A549 (cell line): ENCODE measurements around the gene LRRC9.
"Not testable (repeated sequence)": the region's sequence is repeated elsewhere in the genome, so short reads cannot be mapped to it uniquely, and the experiment has no call there.

ENCODE experiments used
- CBX8 ChIP-seq: fragments of 200-600 bp; sonication (generic); IDR thresholded peaks from 2 replicates; pipeline ENCODE4 v1.6.1; 2016
- CHD2 ChIP-seq: fragments of 150-350 bp; IDR thresholded peaks from 2 replicates; pipeline ENCODE4 v1.6.1; 2014; ENCODE audit warnings: low read length; ENCODE audit not compliant: partially characterized antibody
- HDAC2 ChIP-seq: fragments of 200-600 bp; sonication (generic); IDR thresholded peaks from 2 replicates; pipeline ENCODE4 v1.6.1; 2016
- NPAS2 ChIP-seq: fragments of 250-450 bp; sonication (Bioruptor Pico); IDR thresholded peaks from 2 replicates; pipeline ENCODE4 v1.8.0; 2022; ENCODE audit warnings: mild to moderate bottlenecking, moderate library complexity, borderline replicate concordance
- POLR2A ChIP-seq: IDR thresholded peaks from 2 replicates; pipeline ENCODE4 v1.6.1; 2012; ENCODE audit warnings: mild to moderate bottlenecking, low read length
- RFX5 ChIP-seq: fragments of 450-650 bp; IDR thresholded peaks from 2 replicates; pipeline ENCODE4 v1.7.1; 2014; ENCODE audit warnings: antibody characterized with exemption, mild to moderate bottlenecking, moderate library complexity
- RNF2 ChIP-seq: fragments of 200-600 bp; sonication (generic); IDR thresholded peaks from 2 replicates; pipeline ENCODE4 v1.6.1; 2016; ENCODE audit warnings: low read depth, mild to moderate bottlenecking, antibody characterized with exemption, moderate library complexity, borderline replicate concordance
- TF ChIP-seq, protein P1 (sequence below): fragments of >200 bp; sonication (Bioruptor Twin); formaldehyde crosslinking; IDR thresholded peaks from 3 replicates; pipeline ENCODE4 v1.5.1; 2016
- TF ChIP-seq, protein P2 (sequence below): fragments of 250-450 bp; sonication (Bioruptor Pico); IDR thresholded peaks from 2 replicates; pipeline ENCODE4 v1.5.0; 2020; ENCODE audit warnings: low read depth, mild to moderate bottlenecking, moderate library complexity
- TF ChIP-seq, protein P3 (sequence below): fragments of 200-600 bp; sonication (generic); IDR thresholded peaks from 2 replicates; pipeline ENCODE4 v1.6.1; 2016; ENCODE audit warnings: antibody characterized with exemption, mild to moderate bottlenecking, moderate library complexity
- TF ChIP-seq, protein P4 (sequence below): fragments of >200 bp; sonication (Bioruptor Twin); formaldehyde crosslinking; IDR thresholded peaks from 2 replicates; pipeline ENCODE4 v1.6.1; 2016
- TF ChIP-seq, protein P5 (sequence below): IDR thresholded peaks from 2 replicates; pipeline ENCODE4 v1.6.1; 2012

DNA sequence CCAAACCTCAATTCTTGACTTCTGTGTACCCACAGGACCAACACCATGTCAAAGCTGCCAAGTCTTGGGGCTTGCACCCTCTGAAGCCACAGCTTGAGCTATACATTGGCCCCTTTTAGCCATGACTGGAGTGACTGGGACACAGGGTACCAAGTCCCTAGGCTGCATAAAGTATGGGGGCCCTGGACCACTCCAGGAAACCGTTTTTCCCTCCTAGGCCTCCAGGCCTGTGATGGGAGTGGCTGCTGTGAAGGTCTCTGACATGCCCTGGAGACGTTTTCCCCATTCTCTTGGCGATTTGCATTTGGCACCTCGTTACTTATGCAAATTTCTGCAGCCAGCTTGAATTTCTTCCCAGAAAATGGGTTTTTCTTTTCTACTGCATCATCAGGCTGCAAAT is 90.3 kb downstream of the LRRC9 start:
- not testable (repeated sequence) for TF ChIP-seq HDAC2; CBX8; POLR2A; NPAS2 (CRISPR knock-in tag); CHD2; RNF2; RFX5
- TF ChIP-seq, protein P1, sequence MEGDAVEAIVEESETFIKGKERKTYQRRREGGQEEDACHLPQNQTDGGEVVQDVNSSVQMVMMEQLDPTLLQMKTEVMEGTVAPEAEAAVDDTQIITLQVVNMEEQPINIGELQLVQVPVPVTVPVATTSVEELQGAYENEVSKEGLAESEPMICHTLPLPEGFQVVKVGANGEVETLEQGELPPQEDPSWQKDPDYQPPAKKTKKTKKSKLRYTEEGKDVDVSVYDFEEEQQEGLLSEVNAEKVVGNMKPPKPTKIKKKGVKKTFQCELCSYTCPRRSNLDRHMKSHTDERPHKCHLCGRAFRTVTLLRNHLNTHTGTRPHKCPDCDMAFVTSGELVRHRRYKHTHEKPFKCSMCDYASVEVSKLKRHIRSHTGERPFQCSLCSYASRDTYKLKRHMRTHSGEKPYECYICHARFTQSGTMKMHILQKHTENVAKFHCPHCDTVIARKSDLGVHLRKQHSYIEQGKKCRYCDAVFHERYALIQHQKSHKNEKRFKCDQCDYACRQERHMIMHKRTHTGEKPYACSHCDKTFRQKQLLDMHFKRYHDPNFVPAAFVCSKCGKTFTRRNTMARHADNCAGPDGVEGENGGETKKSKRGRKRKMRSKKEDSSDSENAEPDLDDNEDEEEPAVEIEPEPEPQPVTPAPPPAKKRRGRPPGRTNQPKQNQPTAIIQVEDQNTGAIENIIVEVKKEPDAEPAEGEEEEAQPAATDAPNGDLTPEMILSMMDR: not testable (repeated sequence)
- TF ChIP-seq, protein P2, sequence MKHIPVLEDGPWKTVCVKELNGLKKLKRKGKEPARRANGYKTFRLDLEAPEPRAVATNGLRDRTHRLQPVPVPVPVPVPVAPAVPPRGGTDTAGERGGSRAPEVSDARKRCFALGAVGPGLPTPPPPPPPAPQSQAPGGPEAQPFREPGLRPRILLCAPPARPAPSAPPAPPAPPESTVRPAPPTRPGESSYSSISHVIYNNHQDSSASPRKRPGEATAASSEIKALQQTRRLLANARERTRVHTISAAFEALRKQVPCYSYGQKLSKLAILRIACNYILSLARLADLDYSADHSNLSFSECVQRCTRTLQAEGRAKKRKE (CRISPR knock-in tag): not testable (repeated sequence)
- TF ChIP-seq, protein P3, sequence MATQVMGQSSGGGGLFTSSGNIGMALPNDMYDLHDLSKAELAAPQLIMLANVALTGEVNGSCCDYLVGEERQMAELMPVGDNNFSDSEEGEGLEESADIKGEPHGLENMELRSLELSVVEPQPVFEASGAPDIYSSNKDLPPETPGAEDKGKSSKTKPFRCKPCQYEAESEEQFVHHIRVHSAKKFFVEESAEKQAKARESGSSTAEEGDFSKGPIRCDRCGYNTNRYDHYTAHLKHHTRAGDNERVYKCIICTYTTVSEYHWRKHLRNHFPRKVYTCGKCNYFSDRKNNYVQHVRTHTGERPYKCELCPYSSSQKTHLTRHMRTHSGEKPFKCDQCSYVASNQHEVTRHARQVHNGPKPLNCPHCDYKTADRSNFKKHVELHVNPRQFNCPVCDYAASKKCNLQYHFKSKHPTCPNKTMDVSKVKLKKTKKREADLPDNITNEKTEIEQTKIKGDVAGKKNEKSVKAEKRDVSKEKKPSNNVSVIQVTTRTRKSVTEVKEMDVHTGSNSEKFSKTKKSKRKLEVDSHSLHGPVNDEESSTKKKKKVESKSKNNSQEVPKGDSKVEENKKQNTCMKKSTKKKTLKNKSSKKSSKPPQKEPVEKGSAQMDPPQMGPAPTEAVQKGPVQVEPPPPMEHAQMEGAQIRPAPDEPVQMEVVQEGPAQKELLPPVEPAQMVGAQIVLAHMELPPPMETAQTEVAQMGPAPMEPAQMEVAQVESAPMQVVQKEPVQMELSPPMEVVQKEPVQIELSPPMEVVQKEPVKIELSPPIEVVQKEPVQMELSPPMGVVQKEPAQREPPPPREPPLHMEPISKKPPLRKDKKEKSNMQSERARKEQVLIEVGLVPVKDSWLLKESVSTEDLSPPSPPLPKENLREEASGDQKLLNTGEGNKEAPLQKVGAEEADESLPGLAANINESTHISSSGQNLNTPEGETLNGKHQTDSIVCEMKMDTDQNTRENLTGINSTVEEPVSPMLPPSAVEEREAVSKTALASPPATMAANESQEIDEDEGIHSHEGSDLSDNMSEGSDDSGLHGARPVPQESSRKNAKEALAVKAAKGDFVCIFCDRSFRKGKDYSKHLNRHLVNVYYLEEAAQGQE: not testable (repeated sequence)
- TF ChIP-seq, protein P4, sequence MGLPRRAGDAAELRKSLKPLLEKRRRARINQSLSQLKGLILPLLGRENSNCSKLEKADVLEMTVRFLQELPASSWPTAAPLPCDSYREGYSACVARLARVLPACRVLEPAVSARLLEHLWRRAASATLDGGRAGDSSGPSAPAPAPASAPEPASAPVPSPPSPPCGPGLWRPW: not testable (repeated sequence)
- TF ChIP-seq, protein P5, sequence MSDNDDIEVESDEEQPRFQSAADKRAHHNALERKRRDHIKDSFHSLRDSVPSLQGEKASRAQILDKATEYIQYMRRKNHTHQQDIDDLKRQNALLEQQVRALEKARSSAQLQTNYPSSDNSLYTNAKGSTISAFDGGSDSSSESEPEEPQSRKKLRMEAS: not testable (repeated sequence)
